DLD1 (cell line): ENCODE results near the gene KRT2.
"Not testable (repeated sequence)": the region's sequence is repeated elsewhere in the genome, so short reads cannot be mapped to it uniquely, and the experiment has no call there.

Source experiments
- in situ Hi-C: cut with HindIII; loops from 2 replicates; pipeline ENCODE4 v1.10.0; 2017; ENCODE audit warnings: low sequenced_read_pairs

Gene KRT2

DNA sequence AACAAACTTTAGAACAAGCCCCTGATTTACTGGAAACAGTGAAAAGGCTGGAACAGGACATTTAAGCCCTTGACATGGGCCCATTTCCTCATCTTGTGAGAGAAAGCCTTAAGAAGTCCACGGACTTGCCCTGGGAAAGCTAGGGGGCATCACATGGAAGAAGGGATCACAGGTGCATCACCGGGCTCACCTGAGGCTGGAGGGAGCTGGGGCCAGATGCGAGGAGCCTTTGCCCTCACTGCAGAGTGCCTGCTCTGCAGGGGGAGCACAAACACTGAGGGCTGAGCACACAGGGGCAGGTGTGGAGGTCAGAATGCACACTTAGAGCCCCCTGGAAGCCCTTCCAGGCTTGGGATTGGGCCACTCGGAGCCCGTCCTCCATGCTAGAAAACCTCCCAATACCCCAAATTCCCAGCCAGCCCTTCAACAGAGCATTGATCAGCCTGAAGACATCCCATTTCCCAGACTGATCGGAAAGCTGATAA, 33.4 kb upstream of the KRT2 start:
- in situ Hi-C loops = no loop called here

DNA sequence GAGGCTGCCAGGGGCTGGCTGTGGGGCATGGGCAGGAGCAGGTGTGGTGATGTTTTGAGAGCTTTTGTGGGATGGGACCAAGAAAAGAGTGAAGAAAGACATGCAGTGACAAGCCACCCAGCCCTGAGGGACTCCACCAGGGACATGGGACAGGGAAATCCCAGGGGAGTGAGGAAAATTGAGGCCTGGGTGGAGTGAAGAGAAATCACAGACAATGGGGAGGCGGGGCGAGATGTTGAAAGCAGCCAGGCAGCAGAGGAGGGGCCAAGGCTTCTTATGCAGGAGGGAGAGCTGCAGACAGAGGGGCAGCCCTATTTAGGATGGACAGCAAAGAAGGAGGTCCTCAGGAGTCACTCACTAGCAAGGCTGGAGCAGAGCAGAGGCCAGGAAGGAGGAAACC, 32.4 kb upstream of the KRT2 start:
- in situ Hi-C loops = no loop called here

DNA sequence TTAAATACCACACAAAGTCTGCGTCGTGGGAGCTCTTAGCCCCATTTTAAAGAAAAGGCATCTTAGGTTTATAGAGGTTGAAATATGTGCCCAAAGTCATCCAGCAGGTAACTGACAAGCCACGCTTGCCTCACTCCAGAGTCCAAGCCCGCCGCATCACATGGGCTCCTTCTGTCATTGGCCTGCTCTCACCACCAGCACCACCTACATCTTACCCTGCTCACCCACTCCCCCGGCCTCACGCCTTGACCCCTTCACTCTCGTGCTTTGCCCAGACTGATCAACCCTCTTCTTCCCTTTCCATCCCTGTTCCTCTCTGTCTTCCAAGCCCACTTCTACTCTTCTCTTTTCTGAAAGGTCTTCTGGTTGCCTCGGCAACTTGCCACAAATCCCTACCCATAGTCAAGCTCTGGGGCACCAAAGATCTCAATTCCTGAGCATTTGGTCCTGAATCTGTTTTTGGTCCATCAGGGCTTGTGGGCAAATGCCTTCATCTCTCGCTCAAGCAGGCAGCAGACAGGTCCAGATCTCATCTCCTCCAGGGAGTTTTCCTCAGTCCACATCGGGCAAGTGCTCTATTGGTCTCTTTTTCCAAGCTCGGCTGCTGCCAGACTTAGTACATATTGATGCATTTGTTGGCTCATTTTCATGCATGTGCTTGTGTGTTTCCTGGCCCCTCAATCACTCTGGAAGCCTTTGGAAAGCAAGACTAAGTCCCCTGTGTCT, 31.7 kb upstream of the KRT2 start:
- in situ Hi-C loops = no loop called here

DNA sequence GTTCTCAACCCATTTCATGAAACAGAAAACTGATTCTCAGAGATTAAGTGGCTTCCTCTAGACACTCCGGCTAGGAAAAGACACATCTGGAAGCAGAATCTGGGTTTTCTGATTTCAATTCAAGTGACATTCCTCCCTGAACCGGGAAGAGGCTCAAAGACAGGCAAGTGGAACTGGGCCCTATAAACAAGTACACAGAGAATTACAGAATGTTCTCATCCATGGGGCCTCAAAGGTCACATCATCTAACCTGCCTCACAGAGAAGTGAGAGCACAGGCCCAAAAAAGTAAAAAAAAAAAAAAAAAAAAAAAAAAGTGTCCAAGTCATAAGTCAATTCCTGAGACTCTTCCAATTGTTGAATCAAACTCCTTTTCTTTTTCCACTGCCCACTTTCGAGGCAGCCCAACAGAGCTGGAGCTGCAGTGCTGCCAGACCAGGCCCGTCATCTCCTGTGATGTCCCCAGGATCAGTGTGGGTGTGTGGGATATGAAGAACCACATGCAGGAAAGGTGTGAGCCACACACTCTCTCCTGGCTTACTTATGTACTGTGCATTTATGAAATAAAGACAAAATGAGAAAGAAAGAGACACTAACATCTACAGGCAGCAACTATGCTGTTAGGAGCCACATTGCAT, 31.0 kb upstream of the KRT2 start:
- in situ Hi-C loops = no loop called here

DNA sequence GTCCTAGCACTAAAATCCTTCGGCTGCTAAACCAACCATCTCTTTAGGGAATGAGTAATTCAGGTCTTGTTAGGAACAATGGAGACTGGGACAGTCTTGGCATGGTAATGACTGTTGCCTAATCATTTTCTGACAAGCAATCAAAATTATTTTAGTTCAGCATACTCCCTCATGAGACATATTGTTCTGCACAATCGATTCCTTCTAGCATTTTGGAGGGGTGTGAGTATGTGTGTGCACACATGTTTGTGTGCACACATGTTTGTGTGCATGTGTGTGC, 30.3 kb upstream of the KRT2 start:
- in situ Hi-C loops = no loop called here

DNA sequence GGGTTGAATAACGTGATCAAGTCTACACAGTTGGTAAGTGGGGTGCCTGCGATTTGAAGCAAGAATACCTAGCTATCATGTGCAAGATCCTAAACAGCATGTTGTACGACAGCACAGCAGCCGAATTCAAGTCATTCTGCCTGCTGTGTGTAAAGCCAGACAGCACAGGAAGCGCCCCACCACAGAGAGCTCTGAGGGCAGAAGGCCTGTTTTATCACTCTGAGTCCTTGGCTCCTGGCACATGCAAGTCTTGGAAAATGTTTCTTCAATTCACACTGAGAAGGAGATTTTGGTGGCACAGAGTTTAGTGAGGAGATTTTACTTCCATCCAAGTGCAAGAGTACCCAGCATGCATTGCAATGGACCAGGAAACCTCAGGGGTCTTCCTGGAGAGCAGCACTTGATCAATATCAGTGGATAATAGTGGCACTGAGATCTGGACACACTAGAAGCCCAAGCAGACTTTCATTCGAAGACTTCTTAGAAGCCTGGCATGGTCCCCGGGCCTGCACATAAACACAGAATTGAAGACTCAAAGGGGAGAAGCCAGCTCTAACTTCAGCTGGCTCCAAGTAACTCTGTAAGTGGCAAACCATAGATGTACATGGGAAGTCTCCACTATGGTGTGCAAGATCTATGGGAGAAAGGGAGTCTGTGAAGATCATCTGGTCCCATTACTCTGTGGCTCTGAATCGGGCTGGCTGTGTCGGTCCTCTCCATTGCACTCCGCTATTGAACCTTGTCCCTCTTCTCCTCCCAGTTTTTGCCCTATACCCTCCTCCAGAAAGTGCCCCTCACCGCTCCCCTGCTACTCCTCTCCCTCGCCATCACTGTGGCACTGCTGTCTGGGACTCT, 29.7 kb upstream of the KRT2 start:
- in situ Hi-C loops = no loop called here

DNA sequence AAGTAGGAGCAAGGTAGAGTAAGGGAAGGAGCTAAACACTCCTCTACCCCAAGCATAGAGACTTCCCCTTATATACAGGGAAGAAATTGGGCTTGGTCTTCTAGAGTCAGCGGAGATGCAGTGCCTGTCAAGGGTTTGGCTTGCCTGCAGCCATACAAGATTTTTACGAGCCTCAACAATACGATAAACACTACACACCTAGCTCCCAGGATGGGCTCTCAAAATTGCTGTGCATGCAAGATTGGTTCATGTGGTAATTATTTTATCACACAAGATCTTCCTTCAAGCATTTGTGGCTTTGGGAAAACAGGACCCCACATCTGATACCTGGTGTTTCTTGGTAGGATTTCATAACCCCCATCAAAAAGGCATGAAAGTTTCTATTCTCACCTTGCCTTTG, 28.4 kb upstream of the KRT2 start, which contains the start of gene KRT1:
Gene KRT1 (minus strand): TSS at position 45 of the 400 bp plus-strand sequence. CDS start 59 bp downstream, outside the sequence.
- in situ Hi-C loops = no loop called here

DNA sequence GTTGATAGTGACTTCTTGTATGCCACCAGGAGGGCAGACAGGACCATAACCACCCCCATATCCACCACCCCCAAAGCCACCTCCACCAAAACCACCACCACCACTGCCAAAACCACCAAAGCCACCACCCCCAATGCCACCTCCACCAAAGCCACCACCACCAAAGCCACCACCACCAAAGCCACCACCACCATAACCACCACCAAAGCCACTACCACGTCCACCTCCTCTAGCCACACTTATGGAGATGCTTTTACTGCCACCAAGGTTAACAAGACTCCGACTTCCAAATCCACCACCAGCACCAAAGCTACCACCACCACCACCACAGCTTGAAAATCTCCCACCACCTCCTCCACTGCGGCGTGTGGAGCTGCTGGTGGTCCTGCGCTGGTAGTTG, 27.9 kb upstream of the KRT2 start:
- in situ Hi-C loops = no loop called here

DNA sequence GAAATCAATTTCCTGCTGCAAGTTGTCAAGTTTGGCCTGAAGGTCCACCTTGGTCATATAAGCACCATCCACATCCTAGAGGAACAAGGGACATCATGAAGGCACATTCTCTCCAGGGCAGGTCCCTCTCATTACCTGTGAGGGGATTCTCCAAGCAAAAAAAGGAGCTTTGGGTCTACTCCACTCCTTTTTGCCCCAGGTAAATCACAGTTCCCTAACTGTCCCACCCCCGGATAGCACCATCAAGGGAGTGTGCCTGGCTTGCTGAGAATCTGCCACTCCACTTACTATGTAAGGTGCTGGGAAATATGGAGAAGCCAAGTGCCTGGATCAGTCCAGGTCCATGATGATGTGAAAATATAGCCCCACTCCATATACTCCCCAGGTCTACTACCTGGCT, 25.7 kb upstream of the KRT2 start:
- in situ Hi-C loops = no loop called here

DNA sequence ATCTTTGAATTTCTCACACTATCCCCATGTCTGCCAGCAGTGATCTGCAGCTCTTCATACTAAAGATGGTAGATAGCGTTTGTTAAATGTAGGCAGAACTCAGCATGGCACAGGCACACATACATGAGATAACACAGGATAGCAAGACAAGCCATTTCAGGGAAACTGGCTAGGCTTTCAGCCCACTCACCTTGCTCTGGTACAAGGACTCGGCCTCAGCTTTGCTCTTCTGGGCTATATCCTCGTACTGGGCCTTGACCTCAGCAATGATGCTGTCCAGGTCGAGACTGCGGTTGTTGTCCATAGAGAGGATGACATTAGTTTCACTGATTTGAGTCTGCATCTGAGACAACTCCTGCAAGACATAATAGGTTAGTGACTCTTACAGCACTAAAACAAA, 25.1 kb upstream of the KRT2 start:
- in situ Hi-C loops = no loop called here

DNA sequence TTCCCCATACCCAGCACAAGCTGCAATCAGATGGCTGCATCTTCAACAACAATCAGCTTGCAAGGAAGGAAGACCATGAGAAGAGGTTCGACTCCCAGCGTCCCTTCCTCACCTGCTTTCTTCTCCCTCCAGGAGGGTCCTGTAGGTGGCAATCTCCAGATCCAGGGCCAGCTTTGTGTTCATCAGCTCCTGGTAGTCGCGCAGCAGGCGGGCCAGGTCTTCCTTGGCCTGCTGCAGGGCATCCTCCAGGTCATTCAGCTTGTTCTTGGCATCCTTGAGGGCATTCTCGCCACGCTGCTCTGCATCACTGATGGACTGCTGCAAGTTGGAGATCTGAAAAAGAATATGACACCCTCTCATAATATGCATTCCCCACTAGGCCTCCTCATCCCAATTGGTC, 24.2 kb upstream of the KRT2 start:
- in situ Hi-C loops = no loop called here

DNA sequence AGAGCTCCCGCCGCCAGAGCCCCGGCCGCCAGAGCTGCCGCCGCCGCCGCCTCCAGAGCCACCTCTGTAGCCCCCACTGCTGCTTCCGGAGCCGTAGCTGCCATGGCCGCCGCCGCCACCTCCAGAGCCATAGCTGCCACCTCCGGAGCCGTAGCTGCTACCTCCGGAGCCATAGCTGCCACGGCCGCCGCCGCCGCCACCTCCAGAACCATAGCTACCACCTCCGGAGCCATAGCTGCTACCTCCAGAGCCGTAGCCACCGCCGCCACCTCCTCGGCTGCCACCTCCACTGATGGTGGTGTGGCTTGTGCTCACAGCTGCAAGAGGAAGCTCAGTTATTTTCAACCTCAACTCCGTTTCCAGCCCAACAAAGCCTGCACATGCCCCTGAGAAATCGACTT, 23.3 kb upstream of the KRT2 start:
- in situ Hi-C loops = no loop called here

DNA sequence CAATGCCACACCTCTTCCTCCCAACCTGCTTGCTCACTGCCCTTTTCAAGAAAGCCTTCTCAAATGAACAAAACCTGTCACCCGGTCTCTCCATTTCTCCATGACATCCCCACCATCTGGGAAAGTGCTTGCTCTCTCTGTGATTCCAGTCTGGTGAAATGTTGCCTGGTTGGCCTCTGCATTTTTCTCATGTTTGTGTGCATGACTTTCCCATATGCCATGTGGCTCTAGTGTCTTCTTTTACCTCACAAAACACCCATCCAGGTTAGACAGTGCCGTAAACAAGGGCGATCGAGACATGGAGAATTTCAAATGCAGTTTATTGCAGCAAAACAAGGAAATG, 22.4 kb upstream of the KRT2 start:
- in situ Hi-C loops = no loop called here

DNA sequence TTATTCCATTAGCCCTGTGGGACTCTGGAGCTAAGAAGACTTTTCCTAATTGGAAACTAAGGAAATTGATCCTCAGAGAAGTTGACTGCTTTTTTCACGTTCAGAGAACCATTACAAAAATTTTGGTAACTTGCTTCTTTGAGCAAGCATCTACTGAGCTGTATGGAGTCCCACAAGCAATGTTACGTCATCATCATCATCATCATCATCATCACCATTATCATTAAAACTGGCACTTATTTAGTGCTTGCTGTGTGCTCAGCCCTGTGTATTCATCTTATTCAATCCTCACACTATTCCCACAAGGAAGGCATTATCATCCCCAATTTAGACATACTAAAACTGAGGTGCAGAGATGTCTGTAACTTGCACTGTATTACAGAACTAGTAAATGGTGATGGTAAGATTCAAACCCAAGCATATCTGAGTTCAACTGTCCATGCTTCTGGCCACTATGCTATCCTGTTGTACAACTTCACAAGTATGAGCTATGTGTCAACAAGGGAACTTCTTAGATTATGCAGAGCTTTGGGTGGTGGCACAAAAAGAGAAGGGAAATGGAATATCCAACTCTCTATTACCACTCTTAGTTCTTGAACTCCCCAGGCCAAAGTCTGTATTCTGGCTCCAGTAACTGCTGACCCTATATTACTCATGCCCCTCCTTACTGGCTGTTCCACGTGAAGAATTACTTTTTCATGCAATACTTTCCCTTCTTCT, 21.9 kb upstream of the KRT2 start:
- in situ Hi-C loops = no loop called here

DNA sequence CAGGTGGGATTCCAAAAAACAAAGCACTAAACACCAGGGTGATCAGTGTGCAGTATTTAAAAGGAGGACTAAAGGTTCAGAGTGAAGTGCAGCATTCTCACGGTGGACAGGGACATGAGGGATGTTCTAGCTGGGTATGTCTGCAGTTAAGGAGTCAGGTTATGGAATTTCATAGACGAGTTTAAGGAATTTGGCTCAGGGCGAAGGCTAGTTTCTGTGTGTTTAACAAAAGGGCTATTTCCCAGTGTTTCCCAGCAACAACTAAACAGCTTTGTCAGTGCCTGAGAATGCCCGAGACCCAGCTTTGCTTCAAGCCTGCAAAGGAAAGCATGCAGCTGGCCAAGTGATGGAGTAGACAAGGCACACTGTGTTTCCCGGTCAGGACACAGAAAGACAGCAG, 21.2 kb upstream of the KRT2 start:
- in situ Hi-C loops = no loop called here

DNA sequence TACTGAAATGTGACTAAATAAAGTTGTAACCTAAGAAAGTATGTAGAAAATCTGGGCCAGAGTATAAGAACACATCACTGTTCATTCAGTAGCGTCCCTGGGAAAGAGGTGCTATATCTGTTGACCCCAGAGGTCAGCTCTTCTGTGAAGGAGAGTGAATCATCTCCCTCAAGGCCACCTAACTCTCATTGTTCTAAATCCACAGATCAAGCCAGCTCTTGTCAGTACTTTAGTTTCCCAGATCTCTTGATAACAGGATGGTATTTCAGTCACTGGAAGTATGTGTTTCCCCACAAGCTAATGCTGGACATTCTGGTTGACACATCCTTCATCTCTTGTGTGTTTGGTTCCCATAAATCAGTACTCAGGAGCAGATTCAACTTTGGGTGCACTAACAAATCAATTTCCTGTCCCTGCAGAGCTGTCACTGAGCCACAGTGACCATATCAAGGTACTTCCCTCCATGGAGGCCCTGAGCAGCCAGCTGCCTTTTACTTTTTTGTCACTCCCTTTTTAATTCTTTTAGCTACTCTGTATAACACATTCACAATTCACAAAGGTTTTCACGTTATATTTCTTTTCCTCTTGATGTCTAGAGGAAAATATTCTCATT, 20.4 kb upstream of the KRT2 start:
- in situ Hi-C loops = no loop called here

DNA sequence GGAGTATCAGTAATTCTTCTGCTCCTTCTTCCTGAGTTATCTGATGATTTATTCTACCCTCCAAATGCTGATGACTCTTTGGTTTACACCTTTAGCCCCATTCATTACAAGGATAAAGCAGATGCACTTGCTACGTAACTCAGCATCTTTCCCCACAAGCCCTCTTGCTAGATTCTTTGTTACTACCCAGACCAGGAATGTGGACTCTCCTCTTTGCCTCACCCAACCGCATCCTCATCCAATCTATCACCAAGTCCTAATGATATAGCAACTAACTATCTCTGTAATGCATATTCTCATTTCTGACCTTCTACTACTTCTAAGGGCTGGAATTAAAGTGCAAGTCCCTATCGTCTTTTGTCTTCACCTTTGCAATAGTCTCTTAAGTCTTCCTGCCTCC, 18.9 kb upstream of the KRT2 start:
- in situ Hi-C loops = no loop called here

DNA sequence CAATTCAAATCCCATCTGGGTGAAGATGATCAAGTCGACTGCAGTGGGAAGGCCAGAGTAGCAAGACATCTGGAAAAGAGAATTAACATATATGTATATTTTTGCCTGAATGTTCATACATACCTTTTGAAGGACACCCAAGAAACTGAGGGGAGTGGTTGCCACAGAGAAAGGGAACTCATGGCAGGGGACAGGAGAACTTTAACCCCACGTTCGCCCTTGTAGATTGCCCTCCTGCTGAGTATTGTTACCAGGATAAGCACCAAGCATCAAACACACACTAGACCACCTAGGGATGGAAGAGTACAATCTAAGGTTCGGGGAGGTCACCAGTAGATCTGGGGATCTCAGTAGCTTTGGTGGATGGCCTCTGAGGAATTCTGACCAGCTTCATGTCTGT, 18.5 kb upstream of the KRT2 start:
- in situ Hi-C loops = no loop called here

DNA sequence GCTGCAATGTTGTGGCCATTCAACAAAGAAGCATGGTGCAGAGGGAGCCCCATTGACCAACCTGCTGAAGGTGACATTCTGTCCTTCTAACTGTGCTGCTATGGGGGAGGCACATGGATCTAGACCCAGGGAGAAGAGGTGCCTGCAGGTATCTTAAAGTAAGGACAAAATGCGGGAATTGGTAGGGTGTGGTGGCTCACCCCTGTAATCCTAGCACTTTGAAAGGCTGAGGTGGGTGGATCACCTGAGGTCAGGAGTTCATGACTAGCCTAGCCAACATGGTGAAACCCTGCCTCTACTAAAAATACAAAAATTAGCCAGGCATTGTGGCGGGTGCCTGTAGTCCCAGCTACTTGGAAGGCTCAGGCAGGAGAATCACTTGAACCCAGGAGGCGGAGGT, 17.9 kb upstream of the KRT2 start:
- in situ Hi-C loops = not testable (repeated sequence)

DNA sequence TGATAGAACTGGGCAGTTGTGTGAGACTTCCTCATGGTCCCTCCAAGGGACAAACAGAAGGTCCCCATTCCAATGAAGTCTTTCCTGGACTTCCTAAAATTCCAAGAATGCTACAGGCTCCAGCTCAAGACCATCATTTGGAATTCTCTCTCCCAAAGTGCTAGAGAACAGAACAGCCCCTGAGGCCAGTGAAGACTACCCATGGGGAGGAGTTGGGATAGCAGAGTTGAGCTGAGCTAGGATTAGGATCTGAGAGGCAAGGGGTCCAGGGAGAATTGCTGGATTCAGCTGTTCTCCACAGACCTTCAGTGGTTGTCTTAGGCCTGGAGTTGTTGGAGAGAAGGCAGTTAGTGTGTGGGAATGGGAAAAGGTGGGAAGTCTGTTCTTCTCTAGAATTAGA, 17.4 kb upstream of the KRT2 start:
- in situ Hi-C loops = no loop called here

DNA sequence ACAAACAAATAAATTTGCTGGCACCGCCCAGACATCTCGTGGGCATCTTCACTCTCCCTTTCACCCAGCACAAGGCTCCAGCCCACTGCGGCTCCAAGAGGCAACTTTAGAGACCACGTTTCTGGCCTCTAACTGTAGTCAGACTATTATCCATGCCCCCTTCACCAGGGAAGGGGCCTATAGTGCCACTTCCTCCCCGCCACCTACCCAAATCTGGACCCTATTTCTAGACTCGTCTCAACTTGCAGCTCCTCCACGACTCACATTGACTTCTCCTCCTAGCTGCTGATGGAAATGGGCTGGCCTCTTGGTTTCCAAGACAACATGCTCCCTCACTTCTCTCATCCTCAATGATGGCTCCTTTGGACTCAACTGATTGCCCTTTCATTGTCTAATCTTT, 15.9 kb upstream of the KRT2 start:
- in situ Hi-C loops = no loop called here
